HEK293T (cell line): ENCODE measurements around the gene NUDT12.

ENCODE experiments used
- BHLHE40 ChIP-seq: fragments of 450-650 bp; IDR thresholded peaks from 2 replicates; pipeline ENCODE4 v1.6.1; 2016; ENCODE audit warnings: mild to moderate bottlenecking, moderate library complexity, borderline replicate concordance
- L3MBTL2 ChIP-seq: fragments of 450-650 bp; conservative IDR thresholded peaks from 2 replicates; pipeline ENCODE4 v1.6.1; 2016; ENCODE audit warnings: mild to moderate bottlenecking
- ZNF384 ChIP-seq: fragments of 450-650 bp; IDR thresholded peaks from 2 replicates; pipeline ENCODE4 v1.6.1; 2016

DNA sequence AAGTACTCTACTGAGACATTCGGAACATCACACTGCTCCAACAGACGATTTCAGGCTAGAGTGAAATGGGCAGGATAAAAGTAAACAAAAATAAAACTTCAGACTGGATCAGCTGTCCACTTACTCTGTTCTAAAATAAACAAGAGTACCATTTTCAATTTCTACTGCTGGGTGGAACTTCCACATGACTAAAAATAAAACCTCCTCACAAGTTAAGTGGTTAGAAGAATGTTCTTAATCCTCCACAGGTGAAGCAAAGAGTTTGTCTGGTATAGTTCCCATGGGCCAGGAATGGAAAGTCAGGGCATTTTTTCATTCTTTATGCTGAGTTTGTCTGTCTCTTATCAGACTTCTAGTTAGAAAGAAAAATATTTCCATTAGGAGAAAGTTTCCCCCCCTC lies 15.7 kb downstream of the NUDT12 start:
- no peak for TF ChIP-seq ZNF384
- TF ChIP-seq BHLHE40, result no peak
- TF ChIP-seq L3MBTL2, result no peak
